Umbilical cord (tissue), 1 donor: Measurements from ENCODE around the gene STAP2. TPM values are rescaled to one million over a fixed set of nuclear protein-coding genes. Genes with fewer than 3 reads are reported as not detected.

Experiments used
- total RNA-seq: library from RNA; depleted of rRNA; stranded (reverse); fragments of >200 nt; gene quantifications from one replicate; pipeline ENCODE4 v1.2.3, GENCODE V29; 2014; ENCODE audit warnings: low replicate concordance; ENCODE audit not compliant: insufficient read depth

The STAP2 gene
- total RNA-seq, 1 donor from 2014 or later = not detected

Other genes starting within 250 kb of the STAP2 start
- 72.5 TPM for gene MAP2K2, start 214.7 kb downstream of the STAP2 start, total RNA-seq
- not detected for gene CREB3L3, start 185.2 kb downstream of the STAP2 start, total RNA-seq
- gene SIRT6, start 156.3 kb downstream of the STAP2 start, total RNA-seq = 2.2 TPM
- gene ANKRD24, start 156.1 kb downstream of the STAP2 start, total RNA-seq = 1.4 TPM
- not detected for gene EBI3, start 109.3 kb downstream of the STAP2 start, total RNA-seq
- gene YJU2, start 91.7 kb downstream of the STAP2 start, total RNA-seq = 12.3 TPM
- 2.9 TPM for gene SHD, start 59.6 kb downstream of the STAP2 start, total RNA-seq
- not detected for gene TMIGD2, start 36.4 kb downstream of the STAP2 start, total RNA-seq
- 3.4 TPM for gene FSD1, start 34.2 kb downstream of the STAP2 start, total RNA-seq
- 6.3 TPM for gene MPND, start 4.7 kb upstream of the STAP2 start, total RNA-seq
- gene SH3GL1, start 61.7 kb upstream of the STAP2 start, total RNA-seq = 21.9 TPM
- 13.0 TPM for gene CHAF1A, start 63.8 kb upstream of the STAP2 start, total RNA-seq
- gene UBXN6, start 119.0 kb upstream of the STAP2 start, total RNA-seq = 169 TPM
- 27.7 TPM for gene HDGFL2, start 133.5 kb upstream of the STAP2 start, total RNA-seq
- gene PLIN4, start 179.7 kb upstream of the STAP2 start, total RNA-seq = 0.96 TPM
- gene PLIN5, start 196.4 kb upstream of the STAP2 start, total RNA-seq = 0.72 TPM
- 5.5 TPM for gene LRG1, start 201.2 kb upstream of the STAP2 start, total RNA-seq
- gene SEMA6B, start 220.9 kb upstream of the STAP2 start, total RNA-seq = 7.7 TPM